ENCODE data around the gene FADS3. TPM values are rescaled to one million over a fixed set of nuclear protein-coding genes. Genes with fewer than 3 reads are reported as not detected.
A peak's percentile ranks its signal among the peaks of the same experiment; 100 is the strongest.

The FADS3 gene, protein sequence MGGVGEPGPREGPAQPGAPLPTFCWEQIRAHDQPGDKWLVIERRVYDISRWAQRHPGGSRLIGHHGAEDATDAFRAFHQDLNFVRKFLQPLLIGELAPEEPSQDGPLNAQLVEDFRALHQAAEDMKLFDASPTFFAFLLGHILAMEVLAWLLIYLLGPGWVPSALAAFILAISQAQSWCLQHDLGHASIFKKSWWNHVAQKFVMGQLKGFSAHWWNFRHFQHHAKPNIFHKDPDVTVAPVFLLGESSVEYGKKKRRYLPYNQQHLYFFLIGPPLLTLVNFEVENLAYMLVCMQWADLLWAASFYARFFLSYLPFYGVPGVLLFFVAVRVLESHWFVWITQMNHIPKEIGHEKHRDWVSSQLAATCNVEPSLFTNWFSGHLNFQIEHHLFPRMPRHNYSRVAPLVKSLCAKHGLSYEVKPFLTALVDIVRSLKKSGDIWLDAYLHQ
- 10 to 100 TPM; 10.3 to 13.9 TPM for total RNA-seq

DNA sequence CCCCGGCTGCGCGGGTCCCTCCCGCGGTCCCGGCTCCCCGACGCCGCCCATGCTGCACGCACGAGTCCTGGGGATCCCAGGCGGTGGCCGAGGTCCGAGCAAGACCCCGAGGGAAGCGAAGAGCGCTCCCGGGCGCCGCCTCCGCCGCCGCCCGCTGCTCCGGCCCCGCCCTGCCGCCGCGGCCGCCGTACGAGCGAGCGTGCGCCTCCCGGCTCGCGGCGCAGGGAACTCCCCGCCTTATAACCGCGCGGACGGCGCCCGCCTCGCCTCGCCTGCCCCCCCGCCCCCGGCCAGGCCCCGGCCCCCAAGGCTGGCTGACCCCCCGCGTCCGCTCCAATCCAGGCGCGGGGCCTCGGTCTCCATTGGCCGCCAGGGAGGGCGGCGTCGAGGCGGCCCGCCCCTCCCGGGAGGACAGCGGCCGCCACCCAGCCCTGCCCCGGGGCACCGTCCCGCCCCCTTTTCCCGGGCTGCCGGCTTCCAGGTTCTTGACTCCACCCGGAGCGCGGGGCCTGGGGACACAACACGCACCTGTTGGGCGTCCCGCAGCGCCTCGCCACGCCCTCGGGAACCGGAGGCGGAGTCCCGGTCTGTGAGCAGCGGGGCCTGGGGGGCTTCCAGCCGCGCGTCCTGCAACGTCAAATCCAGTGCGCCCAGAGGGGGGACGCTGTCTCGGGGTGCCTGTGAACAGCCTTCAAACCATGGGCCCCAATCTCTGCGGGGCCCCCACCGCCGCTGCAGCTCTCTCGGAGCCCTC, at the start of gene FADS3:
Gene FADS3, minus strand, starts transcription at position 215 of the 754 bp plus-strand sequence. Its CDS starts 164 bp downstream, at position 51.
- Mint-ChIP-seq H3K4me1 (ENCODE audit: low read depth) (peaks cover 2% of the 10 kb centered on the region), H3K27me3 (no peaks in the 10 kb centered on the region), H3K27ac (no peak within 1 kb of the TSS), H3K4me3 (peak within 1 kb of the TSS; percentile 77), H3K36me3 (ENCODE audit: low read depth) (no peaks in the 10 kb centered on the region), H3K9me3 (no peaks in the 10 kb centered on the region)
- DNase-seq (peak; percentile 68), ATAC-seq (peak; percentile 65)
- POLR2A ChIA-PET, result interaction anchor here (1.0 to 1.5 kb wide), 3 partner anchors 21 to 227 kb away, joined by 3 read pairs; no protein-coding TSS in a partner anchor
- CTCF ChIA-PET, result interaction anchor here (0.9 to 3.5 kb wide), 6 partner anchors 10 to 216 kb away, joined by 3 to 14 read pairs (median 8); no protein-coding TSS in a partner anchor
- intact Hi-C loops (cut with micrococcal nuclease), result no loop called here
- TF ChIP-seq, protein P1, sequence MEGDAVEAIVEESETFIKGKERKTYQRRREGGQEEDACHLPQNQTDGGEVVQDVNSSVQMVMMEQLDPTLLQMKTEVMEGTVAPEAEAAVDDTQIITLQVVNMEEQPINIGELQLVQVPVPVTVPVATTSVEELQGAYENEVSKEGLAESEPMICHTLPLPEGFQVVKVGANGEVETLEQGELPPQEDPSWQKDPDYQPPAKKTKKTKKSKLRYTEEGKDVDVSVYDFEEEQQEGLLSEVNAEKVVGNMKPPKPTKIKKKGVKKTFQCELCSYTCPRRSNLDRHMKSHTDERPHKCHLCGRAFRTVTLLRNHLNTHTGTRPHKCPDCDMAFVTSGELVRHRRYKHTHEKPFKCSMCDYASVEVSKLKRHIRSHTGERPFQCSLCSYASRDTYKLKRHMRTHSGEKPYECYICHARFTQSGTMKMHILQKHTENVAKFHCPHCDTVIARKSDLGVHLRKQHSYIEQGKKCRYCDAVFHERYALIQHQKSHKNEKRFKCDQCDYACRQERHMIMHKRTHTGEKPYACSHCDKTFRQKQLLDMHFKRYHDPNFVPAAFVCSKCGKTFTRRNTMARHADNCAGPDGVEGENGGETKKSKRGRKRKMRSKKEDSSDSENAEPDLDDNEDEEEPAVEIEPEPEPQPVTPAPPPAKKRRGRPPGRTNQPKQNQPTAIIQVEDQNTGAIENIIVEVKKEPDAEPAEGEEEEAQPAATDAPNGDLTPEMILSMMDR (IDR thresholded peaks at IDR 0.05), result no peak

- intact Hi-C loops (cut with micrococcal nuclease), result no loop called here
- Mint-ChIP-seq H3K4me3 (no peak overlapping the region), H3K36me3 (ENCODE audit: low read depth) (no peaks in the 10 kb centered on the region), H3K4me1 (ENCODE audit: low read depth) (no peaks in the 10 kb centered on the region), H3K27me3 (peaks cover 9% of the 10 kb centered on the region), H3K27ac (no peak overlapping the region), H3K9me3 (peaks cover 4% of the 10 kb centered on the region)
- CTCF ChIA-PET, result interaction anchor here (3.3 kb wide), 1 partner anchor 43 kb away, joined by 18 read pairs; no protein-coding TSS in a partner anchor
- POLR2A ChIA-PET, result no interaction called here
- TF ChIP-seq, protein P1 (IDR thresholded peaks at IDR 0.05), result no peak
- ATAC-seq (no peak), DNase-seq (no peak)
Observed at GRCh38 chr11:61940466-61940865, 49.1 kb upstream of the FADS3 start.

- intact Hi-C loops (cut with micrococcal nuclease), result no loop called here
- Mint-ChIP-seq H3K36me3 (ENCODE audit: low read depth) (no peaks in the 10 kb centered on the region), H3K9me3 (peaks cover 4% of the 10 kb centered on the region), H3K4me3 (no peak overlapping the region), H3K27ac (no peak overlapping the region), H3K27me3 (peaks cover 20% of the 10 kb centered on the region), H3K4me1 (ENCODE audit: low read depth) (no peaks in the 10 kb centered on the region)
- ATAC-seq, result no peak
- ChIA-PET CTCF (interaction anchor here (1.3 to 3.6 kb wide), 4 partner anchors 11 to 146 kb away, joined by 4 to 22 read pairs (median 6); no protein-coding TSS in a partner anchor), POLR2A (no interaction called here)
- no peak for DNase-seq
- TF ChIP-seq, protein P1 (IDR thresholded peaks at IDR 0.05), result no peak
Observed at GRCh38 chr11:61935861-61936260, 44.5 kb upstream of the FADS3 start.

DNA sequence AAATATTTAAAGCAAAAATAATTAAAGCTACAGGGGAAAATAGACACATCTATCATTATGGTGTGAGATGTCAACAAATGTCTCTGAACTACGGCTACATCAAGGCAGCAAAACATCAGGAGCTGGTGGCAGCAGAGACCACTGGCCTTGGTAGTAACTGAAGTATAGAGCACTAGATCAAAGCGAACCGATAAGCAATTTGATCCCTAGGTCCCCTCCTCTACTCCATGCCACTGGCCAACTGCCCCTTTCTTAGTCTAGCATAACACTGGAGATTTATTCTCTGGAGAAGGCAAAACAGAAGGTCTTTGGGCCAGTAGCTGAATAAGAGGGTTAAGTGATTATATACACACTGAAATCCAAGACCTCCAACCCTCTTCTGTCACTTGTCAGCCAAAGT, 39.6 kb upstream of the FADS3 start:
- ChIA-PET CTCF (interaction anchor here (1.1 to 2.3 kb wide), 5 partner anchors 16 to 151 kb away, joined by 3 to 10 read pairs (median 6); no protein-coding TSS in a partner anchor), POLR2A (interaction anchor here (0.7 kb wide), 1 partner anchor 116 kb away, joined by 3 read pairs; no protein-coding TSS in a partner anchor)
- H3K27me3 Mint-ChIP-seq, result peaks cover 11% of the 10 kb centered on the region
- H3K27ac Mint-ChIP-seq, result no peak overlapping the region
- no peaks in the 10 kb centered on the region for H3K36me3 Mint-ChIP-seq (ENCODE audit: low read depth)
- ATAC-seq (no peak), DNase-seq (no peak)
- no peak overlapping the region for H3K4me3 Mint-ChIP-seq
- intact Hi-C loops (cut with micrococcal nuclease), result no loop called here
- peaks cover 1% of the 10 kb centered on the region for H3K9me3 Mint-ChIP-seq
- TF ChIP-seq, protein P1 (IDR thresholded peaks at IDR 0.05), result no peak
- H3K4me1 Mint-ChIP-seq (ENCODE audit: low read depth), result no peaks in the 10 kb centered on the region

All from activated CD8-positive, alpha-beta T cell treated with anti-CD3 and anti-CD28 coated beads for 36 hours (primary cell).